Iris pigment epithelial cell (primary cell): Measurements from ENCODE around the gene NCAPD3.
"Not testable (repeated sequence)": the region's sequence is repeated elsewhere in the genome, so short reads cannot be mapped to it uniquely, and the experiment has no call there.

Experiments
- DNase-seq: peaks from one replicate; pipeline ENCODE4 v3.0.0-alpha.2; 2011; ENCODE audit warnings: low read depth

Gene NCAPD3

DNA sequence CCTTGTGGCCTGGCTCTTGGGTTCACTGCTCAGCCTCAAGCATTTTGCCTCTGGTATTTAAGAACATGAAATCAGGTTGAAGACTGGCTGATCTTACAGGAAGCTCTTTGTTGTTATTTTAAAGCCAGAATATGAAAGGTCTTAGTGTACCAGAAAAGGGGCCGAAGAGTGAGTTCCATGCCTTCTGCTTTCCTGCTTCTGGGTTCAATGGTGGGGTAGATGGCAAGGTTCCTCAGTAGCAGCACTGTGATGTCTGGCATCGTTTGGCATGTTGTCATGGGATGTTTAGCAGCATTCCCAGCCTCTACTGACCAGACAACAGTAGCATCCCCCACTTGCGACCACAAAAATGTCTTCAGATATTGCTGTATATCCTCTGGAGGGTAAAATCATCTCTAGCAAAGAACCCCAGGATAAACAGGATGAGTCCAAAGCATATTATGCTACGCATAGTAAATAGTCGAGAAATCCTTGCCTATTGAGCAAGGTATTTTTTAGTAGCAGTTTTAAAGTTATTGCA, 3.1 kb upstream of the NCAPD3 start:
- DNase-seq, result peak; percentile 60

GRCh38 chr11:134224710-134225664, 1.2 kb upstream of the NCAPD3 start:
- DNase-seq, result peak; percentile 22

DNA sequence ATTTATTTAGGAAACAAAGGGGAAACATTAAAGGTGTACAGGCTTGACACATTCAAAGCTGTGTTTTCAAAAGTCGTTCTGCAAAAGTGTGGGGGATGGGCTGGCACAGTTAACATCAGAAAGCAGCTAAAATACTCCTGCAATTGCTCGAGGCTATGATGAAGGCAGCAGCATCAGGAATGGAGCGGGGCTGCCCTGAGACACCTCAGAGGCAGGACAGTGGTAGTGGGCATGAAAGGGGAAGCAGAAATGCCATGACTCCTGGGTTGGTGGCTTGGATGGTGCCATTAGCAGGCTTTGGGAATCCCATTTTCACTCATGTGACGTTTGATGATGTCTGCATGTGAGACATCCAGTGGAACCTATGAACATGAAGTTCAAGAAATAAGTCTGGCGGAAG, 646 bp downstream of the NCAPD3 start:
- DNase-seq, result no peak

- DNase-seq, result no peak
Observed at GRCh38 chr11:134216816-134217215, 7.0 kb downstream of the NCAPD3 start.

GRCh38 chr11:134215836-134216235, 7.9 kb downstream of the NCAPD3 start:
- no peak for DNase-seq

DNA sequence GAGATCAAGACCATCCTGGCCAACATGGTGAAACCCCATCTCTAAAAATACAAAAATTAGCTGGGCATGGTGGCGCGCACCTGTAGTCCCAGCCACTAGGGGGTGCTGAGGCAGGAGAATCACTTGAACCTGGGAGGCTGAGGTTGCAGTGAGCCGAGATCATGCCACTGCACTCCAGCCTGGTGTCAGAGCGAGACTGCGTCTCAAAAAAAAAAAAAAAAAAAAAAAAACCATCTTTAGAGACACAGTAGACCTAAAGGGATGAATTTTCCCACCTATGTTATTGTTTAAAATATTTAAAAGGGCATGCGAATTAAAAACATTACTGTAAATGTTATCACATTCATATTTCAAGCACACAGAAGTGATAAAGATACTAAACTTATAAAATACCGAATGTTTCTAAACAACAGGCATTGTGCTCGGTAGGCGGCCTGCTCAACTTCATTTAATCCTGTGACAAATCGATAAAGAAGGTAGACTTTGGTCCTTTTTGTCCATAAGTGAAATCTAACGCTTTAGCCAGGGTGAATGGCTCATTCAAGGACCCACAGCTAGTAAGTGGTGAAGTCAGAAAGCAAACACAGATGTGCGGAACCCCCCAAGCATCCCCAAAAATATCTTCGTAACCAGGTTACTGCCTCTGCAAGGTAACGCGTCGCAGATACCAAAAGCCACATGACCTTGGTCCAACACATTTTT, 16.1 kb downstream of the NCAPD3 start:
- peak; percentile 16 for DNase-seq

- no peak for DNase-seq
Observed at GRCh38 chr11:134206185-134206584, 17.6 kb downstream of the NCAPD3 start.

DNA sequence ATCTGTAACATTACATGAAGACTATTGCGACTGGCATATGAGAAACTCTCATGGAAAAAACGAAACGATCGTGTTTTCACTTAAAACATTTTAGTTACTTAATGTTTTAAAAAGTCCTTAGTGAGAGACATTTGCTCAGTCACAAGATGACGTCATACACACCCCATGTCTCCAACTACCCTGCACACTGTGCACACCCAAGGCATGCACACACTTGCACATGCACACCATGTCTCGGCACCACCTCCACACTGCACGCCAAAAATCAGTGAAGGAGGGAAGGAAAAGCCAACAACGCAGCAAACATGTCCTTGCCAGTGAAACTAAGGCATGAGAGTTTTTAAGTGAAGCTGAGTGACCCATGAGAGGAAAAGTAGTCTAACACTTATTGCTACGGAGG, 18.0 kb downstream of the NCAPD3 start:
- no peak for DNase-seq

DNA sequence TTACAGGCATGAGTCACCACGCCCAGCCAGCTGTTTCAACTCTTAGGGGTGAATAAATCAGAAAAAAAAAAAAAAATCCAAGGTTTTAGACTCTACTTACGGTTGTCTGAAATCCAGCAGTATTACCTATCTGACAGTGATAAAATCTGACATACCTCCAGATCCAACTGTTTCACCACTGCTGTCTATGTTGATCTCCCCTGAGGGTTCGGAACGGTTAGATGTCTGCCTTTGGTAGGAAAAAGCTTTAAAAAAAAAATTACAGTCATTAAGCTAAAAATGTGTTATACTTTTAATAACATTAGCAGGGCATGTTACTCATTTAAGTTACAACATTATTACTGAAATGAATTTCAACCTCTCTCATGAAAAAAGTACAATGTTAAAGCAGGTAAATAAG, 21.1 kb downstream of the NCAPD3 start:
- DNase-seq, result no peak

- DNase-seq, result no peak
Observed at GRCh38 chr11:134200688-134201087, 23.1 kb downstream of the NCAPD3 start.

DNA sequence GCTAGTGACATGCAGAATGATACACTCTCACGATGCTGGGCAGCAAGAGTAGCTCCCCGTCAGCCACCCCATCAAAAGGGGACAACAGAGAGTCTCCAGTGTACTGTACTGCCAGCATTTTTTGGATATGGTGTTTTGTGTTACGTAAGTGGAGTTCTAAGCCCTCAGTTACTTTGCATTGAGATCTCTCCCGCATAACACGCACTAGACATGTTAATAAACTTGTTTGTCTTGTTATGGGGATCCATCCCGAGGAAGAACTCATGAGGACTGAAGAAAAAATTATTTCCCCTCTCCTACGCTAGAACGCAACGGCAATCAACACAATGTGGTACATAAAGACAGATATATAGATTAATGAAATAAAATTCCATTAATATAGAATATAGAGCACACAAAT, 24.2 kb downstream of the NCAPD3 start:
- DNase-seq, result no peak

DNA sequence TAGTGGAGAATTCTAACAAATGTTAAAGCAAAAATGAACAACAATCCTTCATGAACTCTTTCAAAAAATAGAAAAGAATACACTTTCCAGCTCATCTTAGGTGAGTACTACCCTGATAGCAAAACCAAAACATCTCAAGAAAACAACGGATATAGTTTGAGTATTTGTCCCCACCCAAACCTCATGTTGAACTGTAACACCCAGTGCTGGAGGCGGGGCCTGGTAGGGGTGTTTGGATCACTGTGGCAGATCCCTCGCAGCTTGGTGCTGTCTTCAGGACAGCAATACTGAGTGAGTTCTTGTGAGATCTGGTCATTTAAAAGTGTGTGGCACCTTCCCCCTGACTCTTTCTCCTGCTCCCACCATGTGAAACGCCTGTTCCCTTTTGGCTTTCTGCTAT, 27.0 kb downstream of the NCAPD3 start:
- no peak for DNase-seq

- not testable (repeated sequence) for DNase-seq
Observed at GRCh38 chr11:134188092-134188491, 35.7 kb downstream of the NCAPD3 start.

DNA sequence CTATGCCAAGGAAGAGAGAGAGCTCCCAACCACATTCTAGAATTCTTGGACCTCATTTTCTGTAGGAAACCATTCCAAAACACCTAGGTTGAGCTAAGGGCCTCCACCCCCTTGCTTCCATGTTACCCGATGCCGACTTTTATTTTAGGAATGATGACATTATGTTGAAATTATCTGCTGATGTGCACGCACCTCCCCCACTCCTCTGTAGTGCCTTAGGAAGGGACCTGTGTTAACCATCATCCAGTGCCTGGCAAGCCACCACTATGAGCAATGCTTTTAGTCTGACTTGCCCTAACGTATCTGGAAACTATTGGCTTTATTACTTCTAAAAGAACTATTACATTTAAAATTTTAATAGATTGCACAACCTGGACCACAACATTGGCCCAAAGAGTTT, 42.1 kb downstream of the NCAPD3 start:
- DNase-seq, result peak; percentile 20

DNA sequence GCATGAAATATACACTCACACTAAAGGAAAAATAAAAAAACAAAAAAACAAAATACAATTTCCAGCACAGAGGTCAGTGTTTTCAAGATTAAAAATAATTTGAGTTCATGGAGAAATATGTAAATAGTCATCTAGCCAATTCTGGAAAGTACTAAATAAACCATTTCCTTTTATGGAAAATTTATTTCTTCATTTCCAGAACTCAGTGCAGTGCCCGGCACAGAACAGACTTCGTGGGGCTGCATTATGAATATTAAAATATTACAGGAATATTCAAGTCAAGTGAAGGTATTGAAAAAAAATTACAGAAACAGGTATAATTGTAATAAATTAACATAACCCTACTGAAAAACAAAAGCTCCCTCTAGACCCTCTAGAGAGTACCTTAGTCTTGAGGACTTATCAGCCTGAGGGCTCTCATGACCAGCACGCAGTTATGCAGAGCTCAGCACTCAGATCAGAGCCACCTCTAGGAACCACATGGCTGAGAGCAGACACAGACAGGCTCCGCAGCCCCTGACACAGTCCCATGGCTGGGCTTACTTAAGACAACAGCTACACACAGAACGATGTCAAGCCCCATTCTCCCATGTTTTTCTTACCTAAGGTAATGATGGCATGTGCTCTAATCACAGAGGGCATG, 45.6 kb downstream of the NCAPD3 start:
- DNase-seq, result no peak

DNA sequence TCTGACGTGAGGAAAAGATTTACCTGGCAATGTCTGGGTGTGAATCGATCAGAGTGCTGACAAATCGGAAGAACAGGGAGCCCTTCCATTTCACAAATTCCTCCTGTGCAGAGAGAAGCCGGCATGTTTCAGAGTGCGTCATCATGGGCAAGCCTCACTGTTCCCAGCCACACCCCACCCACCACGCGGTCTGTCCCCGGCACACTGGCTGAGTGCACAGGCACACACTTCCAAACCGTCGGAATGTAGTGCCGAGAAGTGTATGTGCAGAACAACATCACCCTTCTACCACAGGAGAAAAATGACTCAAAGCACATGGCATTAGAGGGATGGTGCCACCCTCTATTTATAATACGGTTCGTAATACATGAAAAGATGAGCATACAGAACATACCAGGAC, 47.5 kb downstream of the NCAPD3 start:
- DNase-seq, result no peak

DNA sequence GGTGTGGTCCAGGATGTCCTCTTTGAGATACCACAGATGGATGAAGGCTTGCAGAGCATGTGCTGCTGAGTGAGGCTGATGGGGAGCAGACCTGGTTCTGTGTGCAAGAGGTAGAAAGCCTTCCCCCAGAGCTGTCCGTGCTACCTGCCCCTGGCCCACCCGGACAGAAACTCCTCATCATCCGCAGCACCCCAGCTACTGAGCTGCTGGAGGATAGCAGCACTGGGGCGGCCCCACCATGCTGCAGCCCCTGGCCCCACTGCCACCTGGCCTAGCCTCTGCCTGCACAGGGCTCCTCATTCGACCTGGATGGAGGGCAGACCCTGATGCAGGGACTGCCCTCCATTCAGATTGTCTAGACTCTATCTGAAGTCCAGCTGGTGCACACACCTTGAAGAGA, 50.5 kb downstream of the NCAPD3 start:
- no peak for DNase-seq

DNA sequence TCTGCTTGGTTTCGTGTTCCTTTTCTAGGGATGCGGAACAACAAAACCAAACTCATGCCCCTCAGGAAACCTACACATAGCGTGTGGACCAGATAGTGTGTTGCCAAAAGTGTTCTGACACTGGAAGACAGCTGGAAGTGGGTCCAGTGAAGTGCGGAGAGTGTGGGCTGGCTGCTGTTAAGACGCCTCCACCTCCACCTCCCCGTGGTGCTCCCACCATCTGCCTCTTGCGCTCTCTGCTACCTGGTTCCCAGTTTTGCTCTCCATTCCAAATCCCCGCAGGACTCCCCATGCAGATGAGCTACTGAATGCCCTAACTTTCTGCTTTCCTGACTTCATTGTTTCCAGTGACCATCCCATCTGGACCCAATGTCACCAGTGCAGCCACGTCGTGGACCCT, 51.8 kb downstream of the NCAPD3 start:
- no peak for DNase-seq

DNA sequence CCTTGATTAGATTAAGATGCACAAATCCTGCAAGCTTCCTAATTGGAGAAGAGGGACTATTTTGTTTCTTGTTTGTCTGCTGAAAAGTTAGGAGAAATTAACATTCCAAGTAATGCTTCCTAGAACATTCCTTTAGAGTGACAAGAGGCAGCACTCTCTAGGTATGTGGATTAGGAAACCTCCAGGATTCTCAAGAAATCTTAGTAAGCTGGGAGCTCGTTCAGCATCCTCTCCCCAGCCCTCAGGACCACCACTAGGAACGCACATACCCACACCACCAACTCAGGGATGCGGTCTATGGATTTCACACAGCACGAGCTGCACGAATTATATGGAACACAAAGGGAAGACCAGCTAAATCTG, 52.9 kb downstream of the NCAPD3 start:
- peak; percentile 35 for DNase-seq

GRCh38 chr11:134170177-134170918, 53.4 kb downstream of the NCAPD3 start:
- DNase-seq, result no peak

DNA sequence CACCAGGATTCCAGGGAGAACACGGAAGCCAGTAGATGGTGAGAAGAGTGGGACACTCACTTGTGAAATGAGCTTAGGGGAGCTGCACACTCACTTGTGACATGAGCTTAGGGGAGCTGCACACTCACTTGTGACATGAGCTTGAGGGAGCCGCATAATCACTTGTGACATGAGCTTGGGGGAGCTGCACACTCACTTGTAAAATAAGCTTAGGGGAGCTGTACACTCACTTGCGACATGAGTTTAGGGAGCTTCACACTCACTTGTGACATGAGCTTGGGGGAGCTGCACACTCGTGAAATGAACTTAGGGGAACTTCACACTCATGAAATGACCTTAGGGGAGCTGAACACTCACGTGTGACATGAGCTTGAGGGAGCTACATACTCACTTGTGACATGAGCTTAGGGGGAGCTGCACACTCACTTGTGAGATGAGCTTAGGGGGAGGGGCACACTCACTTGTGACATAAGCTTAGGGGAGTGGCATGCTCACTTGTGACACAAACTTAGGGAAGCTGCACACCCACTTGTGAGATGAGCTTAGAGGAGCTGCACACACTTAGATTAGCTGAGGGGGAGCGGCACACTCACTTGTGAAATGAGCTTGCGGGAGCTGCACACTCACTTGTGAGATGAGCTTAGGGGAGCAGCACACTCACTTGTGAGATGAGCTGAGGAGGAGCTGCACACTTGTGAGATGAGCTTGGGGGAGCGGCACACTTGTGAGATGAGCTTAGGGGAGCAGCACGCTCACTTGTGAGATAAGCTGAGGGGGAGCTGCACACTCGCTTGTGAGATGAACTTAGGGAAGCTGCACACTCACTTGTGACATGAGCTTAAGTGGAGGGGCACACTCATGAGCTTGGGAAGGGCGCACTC, 59.0 kb downstream of the NCAPD3 start:
- DNase-seq, result no peak
